Measurements from ENCODE around the gene SETD5.

SETD5 gene

GRCh38 chr3:9409981-9410854, 12.8 kb downstream of the SETD5 start:
- no peak for DNase-seq

- DNase-seq = no peak
These were observed 13.9 kb downstream of the SETD5 start for GRCh38 chr3:9411302-9411701.

- no peak for DNase-seq
These were observed 14.9 kb downstream of the SETD5 start for GRCh38 chr3:9412293-9412692.

GRCh38 chr3:9414826-9415225, 17.4 kb downstream of the SETD5 start:
- no peak for DNase-seq

GRCh38 chr3:9415485-9416138, 18.2 kb downstream of the SETD5 start:
- no peak for DNase-seq

GRCh38 chr3:9416139-9416780, 18.8 kb downstream of the SETD5 start:
- DNase-seq = no peak

- DNase-seq = no peak
These were observed 23.6 kb downstream of the SETD5 start for GRCh38 chr3:9420850-9421549.

- no peak for DNase-seq
These were observed 25.5 kb downstream of the SETD5 start for GRCh38 chr3:9422712-9423424.

- DNase-seq = no peak
These were observed 31.0 kb downstream of the SETD5 start for GRCh38 chr3:9428411-9428810.

GRCh38 chr3:9430733-9431132, 33.3 kb downstream of the SETD5 start:
- no peak for DNase-seq

GRCh38 chr3:9433627-9434521, 36.5 kb downstream of the SETD5 start:
- DNase-seq = no peak

GRCh38 chr3:9435316-9435715, 37.9 kb downstream of the SETD5 start:
- DNase-seq = no peak

GRCh38 chr3:9439331-9439730, 41.9 kb downstream of the SETD5 start:
- DNase-seq = no peak

- DNase-seq = no peak
These were observed 44.2 kb downstream of the SETD5 start for GRCh38 chr3:9441501-9442221.

- DNase-seq = no peak
These were observed 50.7 kb downstream of the SETD5 start for GRCh38 chr3:9448071-9448470.

- no peak for DNase-seq
These were observed 51.2 kb downstream of the SETD5 start for GRCh38 chr3:9448643-9449042.

GRCh38 chr3:9450126-9450525, 52.7 kb downstream of the SETD5 start:
- no peak for DNase-seq

- no peak for DNase-seq
These were observed 53.6 kb downstream of the SETD5 start for GRCh38 chr3:9450991-9451390.

GRCh38 chr3:9452417-9452816, 55.0 kb downstream of the SETD5 start:
- DNase-seq = no peak

GRCh38 chr3:9455596-9456131, 58.2 kb downstream of the SETD5 start:
- no peak for DNase-seq

GRCh38 chr3:9467451-9467850, 70.0 kb downstream of the SETD5 start:
- no peak for DNase-seq

Data from CD4-positive, alpha-beta T cell treated with Interferon gamma for 1 hour (primary cell).